K562 (cell line): ENCODE data around the gene NEDD4L. TPM values are rescaled to one million over a fixed set of nuclear protein-coding genes. Genes with fewer than 3 reads are reported as not detected.

Source experiments
- ATAC-seq: fragments of 200-7000 bp; cut with Tn5 transposase; 3 replicates; pipeline ENCODE4 v1.9.1; 2020; ENCODE audit warnings: moderate library complexity
- BruUV-seq: library from RNA; stranded (reverse); fragments of 400-500 nt; replicated peaks from 2 replicates; lab custom pipeline; 2021; lab: Mats Ljungman, UMichigan
- CTCF ChIA-PET: fragments of 300-600 bp; formaldehyde crosslinking; extraction: SDS; loops from one replicate; lab custom pipeline; 2021; ENCODE audit warnings: low intra/inter-chr PET ratio; lab: Yijun Ruan, JAX
- POLR2A ChIA-PET: fragments of 300-600, 350-650 bp; sonication (Branson Sonifier 250); formaldehyde crosslinking; extraction: SDS; loops from one replicate; lab custom pipeline; 2021; ENCODE audit warnings: antibody characterized with exemption, inconsistent platforms; lab: Yijun Ruan, JAX
- DNase-seq, 4 experiments: peaks; one replicate each; pipeline versions ENCODE4 v3.0.0 to v3.0.0-alpha.2; 2011 to 2018; ENCODE audit warnings: low spot score in 3 of 4, mixed read lengths in 3 of 4; ENCODE audit errors: extremely low read depth in 1 of 4
- FAIRE-seq: peaks from 2 replicates; lab custom pipeline; 2011; peaks lifted over from hg19 to GRCh38; lab: Jason Lieb, UNC
- H2AFZ ChIP-seq: 2 replicates; pipeline ENCODE4 v1.6.0; 2011; ENCODE audit warnings: low read depth, low read length, control low read depth, inconsistent platforms
- H3K27ac ChIP-seq: fragments of 200-600 bp; 3 replicates; pipeline ENCODE4 v1.8.0; 2011; ENCODE audit warnings: low read depth, mild to moderate bottlenecking, control low read depth, inconsistent platforms, low read length, moderate library complexity, mixed read lengths; ENCODE audit errors: extremely low read depth
- H3K27me3 ChIP-seq, 2 experiments: fragments of 300-600 bp in 1 of 2; 2 replicates in 1 of 2; 3 replicates in 1 of 2; pipeline versions ENCODE4 v1.6.0 to v1.8.0; 2011; ENCODE audit warnings: inconsistent platforms in 2 of 2, low read length in 2 of 2, mild to moderate bottlenecking in 1 of 2, mixed read lengths in 1 of 2, moderate library complexity in 1 of 2; ENCODE audit not compliant: control insufficient read depth in 2 of 2, insufficient read depth in 2 of 2
- H3K36me3 ChIP-seq: fragments of 300-600 bp; 3 replicates; pipeline ENCODE4 v1.8.0; 2011; ENCODE audit warnings: mild to moderate bottlenecking, low read length, inconsistent platforms; ENCODE audit not compliant: control insufficient read depth, insufficient read depth
- H3K4me1 ChIP-seq, 2 experiments: fragments of 200-600 bp in 1 of 2; replicated peaks in 1 of 2; 2 replicates in 1 of 2; 3 replicates in 1 of 2; pipeline versions ENCODE4 v1.5.1 to v1.8.0; 2011; ENCODE audit warnings: inconsistent platforms in 2 of 2, low read length in 2 of 2, mild to moderate bottlenecking in 1 of 2, mixed read lengths in 1 of 2, moderate library complexity in 1 of 2; ENCODE audit not compliant: control insufficient read depth in 2 of 2, insufficient read depth in 2 of 2
- H3K4me2 ChIP-seq: 2 replicates; pipeline ENCODE4 v1.6.1; 2011; ENCODE audit warnings: low read length, control low read depth, inconsistent platforms, mixed read lengths; ENCODE audit not compliant: insufficient read depth
- H3K4me3 ChIP-seq: fragments of 200-600 bp; sonication (generic), shearing (Covaris generic); 2 replicates; pipeline ENCODE4 v1.5.1; 2016; ENCODE audit warnings: control low read depth, inconsistent platforms
- H3K79me2 ChIP-seq: fragments of 200-600 bp; 3 replicates; pipeline ENCODE4 v1.8.0; 2011; ENCODE audit warnings: low read length, inconsistent platforms; ENCODE audit not compliant: control insufficient read depth, insufficient read depth
- H3K9ac ChIP-seq, 2 experiments: 2 replicates each; pipeline versions ENCODE4 v1.6.0 to v1.6.1; 2011; ENCODE audit warnings: low read depth in 2 of 2, low read length in 2 of 2, control low read depth in 1 of 2, inconsistent platforms in 1 of 2, mild to moderate bottlenecking in 1 of 2, mixed read lengths in 1 of 2; ENCODE audit not compliant: insufficient read depth in 1 of 2
- H3K9me1 ChIP-seq: one replicate; pipeline ENCODE4 v1.6.0; 2011; ENCODE audit warnings: inconsistent platforms, mild to moderate bottlenecking, low read length, moderate library complexity; ENCODE audit not compliant: control insufficient read depth, insufficient read depth
- H3K9me3 ChIP-seq: replicated peaks from 2 replicates; pipeline ENCODE4 v1.5.1; 2011; ENCODE audit warnings: low read depth, low read length, inconsistent platforms; ENCODE audit not compliant: control insufficient read depth, insufficient read depth
- H4K20me1 ChIP-seq: replicated peaks from 2 replicates; pipeline ENCODE4 v1.6.1; 2011; ENCODE audit warnings: low read length, inconsistent platforms, mixed read lengths; ENCODE audit not compliant: control insufficient read depth, insufficient read depth
- CTCF ChIP-seq, 3 experiments: IDR thresholded peaks in 2 of 3; conservative IDR thresholded peaks in 1 of 3; 2 replicates each; pipeline ENCODE4 v1.5.1; 2011 to 2012; ENCODE audit warnings: low read length in 3 of 3, mild to moderate bottlenecking in 3 of 3, control low read depth in 2 of 3, improper control_type of control experiment in 1 of 3, inconsistent platforms in 1 of 3, low read depth in 1 of 3, mixed read lengths in 1 of 3, moderate library complexity in 1 of 3; ENCODE audit not compliant: insufficient read depth in 2 of 3
- EGR1 ChIP-seq: fragments of 450-650 bp; conservative IDR thresholded peaks from 2 replicates; pipeline ENCODE4 v1.6.1; 2017; ENCODE audit warnings: mild to moderate bottlenecking
- FOXK2 ChIP-seq, 2 experiments: fragments of 450-650 bp; IDR thresholded peaks in 1 of 2; conservative IDR thresholded peaks in 1 of 2; 2 replicates each; pipeline ENCODE4 v1.6.1; 2016; ENCODE audit warnings: low read depth in 2 of 2, mild to moderate bottlenecking in 1 of 2
- JUND ChIP-seq, 2 experiments: IDR thresholded peaks; 2 replicates in 1 of 2; 3 replicates in 1 of 2; pipeline ENCODE4 v1.6.1; 2011; ENCODE audit warnings: borderline replicate concordance in 2 of 2, low read depth in 2 of 2, low read length in 2 of 2, improper control_type of control experiment in 1 of 2, missing biosample characterization in 1 of 2, missing genetic modification characterization in 1 of 2, missing genetic modification reagents in 1 of 2
- KLF16 ChIP-seq: IDR thresholded peaks from 2 replicates; pipeline ENCODE4 v1.6.1; 2016; ENCODE audit warnings: antibody characterized with exemption
- NR2C2 ChIP-seq, 2 experiments: fragments of 200-800 bp in 1 of 2; sonication (Bioruptor generic) in 1 of 2; sonication (generic) in 1 of 2; formaldehyde crosslinking in 1 of 2; IDR thresholded peaks; 2 replicates each; pipeline versions ENCODE4 v1.6.1 to v1.8.0; 2016 to 2022; ENCODE audit warnings: mild to moderate bottlenecking in 1 of 2, missing compliant biosample characterization in 1 of 2, missing genetic modification characterization in 1 of 2, missing genetic modification reagents in 1 of 2
- TEAD2 ChIP-seq: fragments of 450-650 bp; IDR thresholded peaks from 2 replicates; pipeline ENCODE4 v1.6.1; 2016; ENCODE audit warnings: missing genetic modification characterization, control low read depth, missing compliant biosample characterization
- ZNF224 ChIP-seq: sonication (generic); formaldehyde crosslinking; IDR thresholded peaks from 2 replicates; pipeline ENCODE4 v1.8.0; 2022; ENCODE audit warnings: mild to moderate bottlenecking, missing genetic modification reagents
- ZNF655 ChIP-seq: fragments of 250-450 bp; sonication (Bioruptor Pico); IDR thresholded peaks from 2 replicates; pipeline ENCODE4 v1.5.0; 2021
- WGBS: fragments of 100-300 bp; shearing (Covaris generic); methylation state at CpG from one replicate; pipeline ENCODE4 v1.1.6; 2016; ENCODE audit warnings: low coverage, mixed read lengths; ENCODE audit not compliant: insufficient coverage; ENCODE audit errors: missing lambda C conversion rate; 5-methylcytosine and 5-hydroxymethylcytosine counted together
- in situ Hi-C: fragments of 300-500 bp; cut with MboI; formaldehyde crosslinking; loops from 4 replicates; pipeline ENCODE4 v1.15.0; 2018; ENCODE audit warnings: inconsistent platforms, mixed read lengths
- intact Hi-C: fragments of 100-400 bp; cut with micrococcal nuclease; formaldehyde crosslinking; loops from 2 replicates; pipeline ENCODE4 v1.14.2; 2022
- polyA plus RNA-seq, 8 experiments: library from polyadenylated mRNA; depleted of rRNA in 4 of 8; stranded (reverse) in 5 of 8; unstranded in 3 of 8; fragments of >200 nt; fragmentation: Nextera tagmentation in 2 of 8; fragmentation: Illumina TruSeq in 1 of 8; extraction: Ambion mirVana in 2 of 8; extraction: Trizol in 1 of 8; gene quantifications; 2 replicates each; pipeline versions ENCODE4 v1.2.1 to v1.2.3, GENCODE V29; 2011 to 2014; ENCODE audit warnings: inconsistent platforms in 1 of 8, missing spikeins in 1 of 8
- total RNA-seq, 7 experiments: library from RNA; depleted of rRNA in 6 of 7; stranded (reverse); fragments of >200 nt in 6 of 7; fragmentation: Illumina TruSeq in 2 of 7; extraction: Trizol in 2 of 7; gene quantifications; 2 replicates each; pipeline versions ENCODE4 v1.2.1 to v1.2.3, GENCODE V29; 2011 to 2021; ENCODE audit warnings: low replicate concordance in 1 of 7

The NEDD4L gene
- total and polyA plus RNA-seq, 9 of the 15 experiments (the other 6 are each of a cell fraction or from before 2014, with no cell fraction given) = 8.1 to 33.4 (median 19.9) TPM

- Histone ChIP-seq H3K79me2 (peaks cover 70% of the 10 kb centered on the region), H3K4me3 (no peak overlapping the region), H4K20me1 (no peaks in the 10 kb centered on the region; the same call in 1 of the 2 replicates), H3K4me1 (peaks cover 0 to 27% of the 10 kb centered on the region in 2 experiments; a peak in 4 of 5 replicates), H3K27ac (peak overlapping the region; percentile 23; the same call in 2 of the 3 replicates), H3K9me3 (no peaks in the 10 kb centered on the region), H3K9ac (no peak overlapping the region), H2AFZ (no peak overlapping the region), H3K27me3 (no peaks in the 10 kb centered on the region), H3K36me3 (peaks cover 2% of the 10 kb centered on the region; the same call in 1 of the 3 replicates), H3K9me1 (no peaks in the 10 kb centered on the region), H3K4me2 (peak overlapping the region; percentile 42; the same call in 1 of the 2 replicates)
- intact Hi-C loops (no loop called here), in situ Hi-C loops (no loop called here)
- DNase-seq = peak in 2 of 4 experiments; percentile 23 to 27
- ATAC-seq = peak; percentile 84
- no TSS peak for BruUV-seq
- peak; percentile 57 for FAIRE-seq
- ChIA-PET POLR2A (interaction anchor here (0.6 to 1.4 kb wide), 3 partner anchors 11 to 74 kb away, joined by 3 read pairs; no protein-coding TSS in a partner anchor), CTCF (no interaction called here)
- WGBS = 2% methylated on average over 4 of the region's 4 CpGs
- TF ChIP-seq ZNF655 (no peak), EGR1 (no peak), NR2C2 (CRISPR knock-in tag; IDR thresholded peaks at IDR 0.05) (no peak), NR2C2 (tag; IDR thresholded peaks at IDR 0.05) (peak; percentile 85), ZNF224 (no peak), TEAD2 (tag) (no peak), FOXK2 (conservative IDR thresholded peaks at IDR 0.05 in 1 of 2, IDR thresholded peaks at IDR 0.05 in 1 of 2; ENCODE audit: low read depth in 2 of 2) (peak; percentile 38 to 42; a peak in 1 of 4 replicates), CTCF (IDR thresholded peaks at IDR 0.05 in 2 of 3, conservative IDR thresholded peaks at IDR 0.05 in 1 of 3; ENCODE audit: insufficient read depth in 2 of 3, low read depth in 1 of 3, low read length in 3 of 3) (peak in 2 of 3 experiments; percentile 19 to 54; a peak in 4 of 6 replicates), JUND (IDR thresholded peaks at IDR 0.05; ENCODE audit: borderline replicate concordance, low read depth, low read length) (no peak; the same call in 1 of the 2 replicates), JUND (tag; IDR thresholded peaks at IDR 0.05; ENCODE audit: borderline replicate concordance, low read depth, low read length) (0 out of 3 replicates have a peak, but pooled peaks have one; percentile 20), KLF16 (no peak)
Observed at GRCh38 chr18:58051765-58052460, 7.9 kb downstream of the NEDD4L start.
